ENCODE measurements around the gene DVL3. TPM values are rescaled to one million over a fixed set of nuclear protein-coding genes. Genes with fewer than 3 reads are reported as not detected.
A peak's percentile ranks its signal among the peaks of the same experiment; 100 is the strongest.

Gene DVL3
- total and polyA plus RNA-seq, 2 donors from 2014 or later, result 30.3 to 57.4 TPM

DNA sequence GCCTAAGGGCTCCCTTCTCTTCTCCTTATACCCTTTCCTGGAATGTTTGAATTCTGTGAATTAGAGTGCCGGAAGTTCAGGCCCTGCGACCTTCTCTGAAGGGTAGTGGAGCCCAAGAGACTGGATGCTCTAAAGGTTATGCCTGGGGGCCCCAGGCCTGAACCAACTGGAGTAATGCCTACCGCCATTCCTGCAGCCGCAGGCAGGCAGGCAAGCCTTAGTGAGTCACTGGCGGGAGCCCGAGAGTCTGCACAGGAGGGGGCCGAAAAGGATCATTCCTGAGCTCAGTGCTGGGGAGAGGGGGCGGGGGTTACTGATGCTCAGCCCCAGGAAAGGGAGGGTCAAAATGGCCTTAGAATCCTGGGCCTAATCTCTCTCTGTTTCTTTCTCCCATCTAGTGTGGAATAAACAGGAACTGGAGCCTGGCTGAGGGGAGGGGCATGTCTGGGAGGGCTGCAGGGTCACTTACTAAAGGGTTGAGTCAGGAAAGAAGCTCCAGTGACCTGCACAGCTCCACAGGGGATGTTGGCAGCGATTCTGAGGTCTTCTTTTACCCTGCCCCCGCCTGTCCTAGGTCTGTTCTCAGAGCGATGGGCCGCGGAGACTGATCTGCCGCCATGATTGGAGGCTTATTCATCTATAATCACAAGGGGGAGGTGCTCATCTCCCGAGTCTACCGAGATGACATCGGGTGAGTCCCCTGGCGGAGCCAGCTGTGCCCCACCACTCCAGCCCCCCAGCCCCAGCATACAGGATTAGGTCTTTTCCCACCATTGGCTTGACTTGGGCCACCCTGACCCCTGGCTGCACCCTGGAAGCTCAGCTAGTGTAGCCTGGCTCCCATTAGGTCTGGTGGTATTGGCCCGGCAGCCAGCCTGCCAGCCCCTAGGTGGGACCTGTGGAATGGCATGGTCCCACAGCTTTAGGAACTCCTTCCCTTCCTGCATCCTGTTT, 21.5 kb downstream of the DVL3 start:
- Histone ChIP-seq H3K4me3 (ENCODE audit: low read length in 3 of 3) (peak overlapping the region; percentile 7 to 92 (median 84)), H3K27ac (ENCODE audit: low read depth in 2 of 2, low read length in 2 of 2) (peak overlapping the region; percentile 85 to 95), H3K27me3 (ENCODE audit: control insufficient read depth, insufficient read depth, low read length) (no peaks in the 10 kb centered on the region), H3K36me3 (ENCODE audit: control insufficient read depth in 2 of 3, insufficient read depth in 3 of 3, low read length in 3 of 3) (peaks cover 6 to 48% (median 35%) of the 10 kb centered on the region in 3 donors), H3K9ac (ENCODE audit: low read length in 3 of 3) (peak overlapping the region in 2 of 3 donors; percentile 75 to 93), H3K4me1 (ENCODE audit: control insufficient read depth in 2 of 3, insufficient read depth in 2 of 3, low read depth in 1 of 3, low read length in 3 of 3) (peaks cover 0 to 28% (median 10%) of the 10 kb centered on the region in 3 donors), H3K9me3 (ENCODE audit: control insufficient read depth in 2 of 3, insufficient read depth in 1 of 3, low read length in 3 of 3) (no peaks in the 10 kb centered on the region)
- DNase-seq (peak; percentile 40 to 93 (median 71)), FAIRE-seq (no peak)
- intact Hi-C loops (cut with DNase I), result no loop called here
- TF ChIP-seq, protein P1, sequence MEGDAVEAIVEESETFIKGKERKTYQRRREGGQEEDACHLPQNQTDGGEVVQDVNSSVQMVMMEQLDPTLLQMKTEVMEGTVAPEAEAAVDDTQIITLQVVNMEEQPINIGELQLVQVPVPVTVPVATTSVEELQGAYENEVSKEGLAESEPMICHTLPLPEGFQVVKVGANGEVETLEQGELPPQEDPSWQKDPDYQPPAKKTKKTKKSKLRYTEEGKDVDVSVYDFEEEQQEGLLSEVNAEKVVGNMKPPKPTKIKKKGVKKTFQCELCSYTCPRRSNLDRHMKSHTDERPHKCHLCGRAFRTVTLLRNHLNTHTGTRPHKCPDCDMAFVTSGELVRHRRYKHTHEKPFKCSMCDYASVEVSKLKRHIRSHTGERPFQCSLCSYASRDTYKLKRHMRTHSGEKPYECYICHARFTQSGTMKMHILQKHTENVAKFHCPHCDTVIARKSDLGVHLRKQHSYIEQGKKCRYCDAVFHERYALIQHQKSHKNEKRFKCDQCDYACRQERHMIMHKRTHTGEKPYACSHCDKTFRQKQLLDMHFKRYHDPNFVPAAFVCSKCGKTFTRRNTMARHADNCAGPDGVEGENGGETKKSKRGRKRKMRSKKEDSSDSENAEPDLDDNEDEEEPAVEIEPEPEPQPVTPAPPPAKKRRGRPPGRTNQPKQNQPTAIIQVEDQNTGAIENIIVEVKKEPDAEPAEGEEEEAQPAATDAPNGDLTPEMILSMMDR (IDR thresholded peaks at IDR 0.05; ENCODE audit: borderline replicate concordance, extremely low read depth, insufficient read depth), result no peak

DNA sequence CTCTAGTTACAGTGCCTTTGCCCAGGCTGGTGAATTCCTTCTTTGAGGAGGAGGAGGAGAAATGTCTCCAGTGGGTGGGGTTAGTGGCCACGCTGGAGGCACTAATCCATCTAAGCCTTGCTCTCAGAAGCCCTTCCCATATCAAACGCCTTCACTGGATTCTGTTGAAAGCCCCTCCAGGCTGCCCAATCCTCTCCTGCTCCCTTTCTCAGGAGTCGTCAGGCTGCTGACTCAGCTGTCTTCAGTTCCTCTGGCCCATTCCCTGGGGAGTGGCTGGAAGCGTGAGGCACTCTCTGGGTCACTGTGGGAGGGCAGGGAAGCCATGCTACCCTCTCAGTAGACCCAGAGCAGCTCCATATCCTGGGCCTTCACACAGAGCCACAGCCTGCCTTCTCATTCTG, 22.2 kb downstream of the DVL3 start:
- Histone ChIP-seq H3K9ac (ENCODE audit: low read length in 3 of 3) (no peak overlapping the region), H3K27ac (ENCODE audit: low read depth in 2 of 2, low read length in 2 of 2) (peak overlapping the region in 1 of 2 donors; percentile 85), H3K36me3 (ENCODE audit: control insufficient read depth in 2 of 3, insufficient read depth in 3 of 3, low read length in 3 of 3) (peaks cover 9 to 54% (median 41%) of the 10 kb centered on the region in 3 donors), H3K27me3 (ENCODE audit: control insufficient read depth, insufficient read depth, low read length) (no peaks in the 10 kb centered on the region), H3K4me1 (ENCODE audit: control insufficient read depth in 2 of 3, insufficient read depth in 2 of 3, low read depth in 1 of 3, low read length in 3 of 3) (peaks cover 0 to 28% (median 10%) of the 10 kb centered on the region in 3 donors), H3K4me3 (ENCODE audit: low read length in 3 of 3) (peak overlapping the region in 2 of 3 donors; percentile 84 to 92), H3K9me3 (ENCODE audit: control insufficient read depth in 2 of 3, insufficient read depth in 1 of 3, low read length in 3 of 3) (no peaks in the 10 kb centered on the region)
- intact Hi-C loops (cut with DNase I), result no loop called here
- TF ChIP-seq, protein P1 (IDR thresholded peaks at IDR 0.05; ENCODE audit: borderline replicate concordance, extremely low read depth, insufficient read depth), result no peak
- no peak for FAIRE-seq
- no peak for DNase-seq

DNA sequence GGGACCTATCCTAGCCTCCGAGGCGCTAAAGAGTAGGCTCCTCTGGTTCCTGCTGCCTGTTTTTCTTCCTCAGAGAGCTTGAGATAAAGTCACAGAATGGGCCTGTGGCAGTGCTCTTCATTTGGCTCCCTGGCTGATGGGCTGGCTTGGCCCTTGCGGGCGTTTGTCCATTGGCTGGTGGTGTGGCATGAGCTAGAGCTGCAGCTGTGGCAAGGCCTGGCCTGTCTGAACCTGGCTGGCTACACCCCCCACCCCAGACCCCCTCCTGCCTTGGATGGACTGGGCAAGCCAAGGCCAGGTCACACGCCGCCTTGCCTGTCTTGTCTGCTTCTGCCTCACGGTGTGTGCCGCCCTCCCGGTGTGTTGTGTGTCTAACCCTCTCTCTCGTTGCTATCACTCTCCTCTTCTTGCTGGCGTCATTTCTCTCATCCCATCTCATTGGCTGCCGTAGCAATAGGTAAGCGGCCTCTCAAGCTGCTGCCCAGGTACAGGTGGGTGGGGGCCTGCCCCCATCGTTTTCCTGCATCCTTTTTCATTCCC, 22.7 kb downstream of the DVL3 start:
- DNase-seq, result no peak
- Histone ChIP-seq H3K27ac (ENCODE audit: low read depth in 2 of 2, low read length in 2 of 2) (no peak overlapping the region), H3K9me3 (ENCODE audit: control insufficient read depth in 2 of 3, insufficient read depth in 1 of 3, low read length in 3 of 3) (no peaks in the 10 kb centered on the region), H3K4me1 (ENCODE audit: control insufficient read depth in 2 of 3, insufficient read depth in 2 of 3, low read depth in 1 of 3, low read length in 3 of 3) (peaks cover 0 to 28% (median 10%) of the 10 kb centered on the region in 3 donors), H3K9ac (ENCODE audit: low read length in 3 of 3) (no peak overlapping the region), H3K27me3 (ENCODE audit: control insufficient read depth, insufficient read depth, low read length) (no peaks in the 10 kb centered on the region), H3K36me3 (ENCODE audit: control insufficient read depth in 2 of 3, insufficient read depth in 3 of 3, low read length in 3 of 3) (peaks cover 9 to 60% (median 46%) of the 10 kb centered on the region in 3 donors), H3K4me3 (ENCODE audit: low read length in 3 of 3) (no peak overlapping the region)
- TF ChIP-seq, protein P1 (IDR thresholded peaks at IDR 0.05; ENCODE audit: borderline replicate concordance, extremely low read depth, insufficient read depth), result no peak
- no peak for FAIRE-seq
- intact Hi-C loops (cut with DNase I), result no loop called here

Data from kidney (tissue), 14 donors.